MCF 10A (cell line): Measurements from ENCODE around the gene THRB. TPM values are rescaled to one million over a fixed set of nuclear protein-coding genes. Genes with fewer than 3 reads are reported as not detected.
A peak's percentile ranks its signal among the peaks of the same experiment; 100 is the strongest.

Experiments
- BruUV-seq: library from RNA; stranded (reverse); fragments of 400-500 nt; replicated peaks from 2 replicates; lab custom pipeline; 2021; lab: Mats Ljungman, UMichigan
- CTCF ChIA-PET: fragments of 300-600 bp; sonication (Branson Sonifier 250); formaldehyde crosslinking; extraction: SDS; loops from one replicate; lab custom pipeline; 2021; ENCODE audit warnings: antibody characterized with exemption, inconsistent platforms; lab: Yijun Ruan, JAX
- POLR2A ChIA-PET: fragments of 300-600, 350-650 bp; sonication (Branson Sonifier 250); formaldehyde crosslinking; extraction: SDS; loops from one replicate; lab custom pipeline; 2020; ENCODE audit warnings: antibody characterized with exemption, inconsistent platforms; lab: Yijun Ruan, JAX
- DNase-seq: peaks from one replicate; pipeline ENCODE4 v3.0.0-alpha.2; 2018; ENCODE audit not compliant: unreplicated experiment
- H3K27ac Mint-ChIP-seq: one replicate; pipeline ENCODE4 v1.8.0; 2022; ENCODE audit warnings: mild to moderate bottlenecking, low read depth, mixed read lengths; ENCODE audit not compliant: unreplicated experiment
- H3K27me3 Mint-ChIP-seq: one replicate; pipeline ENCODE4 v1.8.0; 2022; ENCODE audit warnings: mixed read lengths; ENCODE audit not compliant: insufficient read depth, unreplicated experiment
- H3K36me3 Mint-ChIP-seq: one replicate; pipeline ENCODE4 v1.8.0; 2022; ENCODE audit warnings: mild to moderate bottlenecking, moderate library complexity, mixed read lengths; ENCODE audit not compliant: insufficient read depth, unreplicated experiment
- H3K4me1 Mint-ChIP-seq: one replicate; pipeline ENCODE4 v1.8.0; 2022; ENCODE audit warnings: mixed read lengths; ENCODE audit not compliant: insufficient read depth, unreplicated experiment
- H3K4me3 Mint-ChIP-seq: one replicate; pipeline ENCODE4 v1.8.0; 2022; ENCODE audit warnings: mild to moderate bottlenecking, moderate library complexity, mixed read lengths; ENCODE audit not compliant: unreplicated experiment
- H3K9me3 Mint-ChIP-seq: one replicate; pipeline ENCODE4 v1.8.0; 2022; ENCODE audit warnings: mixed read lengths; ENCODE audit not compliant: unreplicated experiment
- intact Hi-C: fragments of 100-400 bp; cut with micrococcal nuclease; formaldehyde crosslinking; loops from 2 replicates; pipeline ENCODE4 v1.14.1; 2022
- total RNA-seq: library from RNA; stranded (reverse); gene quantifications from 2 replicates; pipeline ENCODE4 v1.2.3, GENCODE V29; 2022
- TF ChIP-seq, protein P1 (sequence below): fragments of 200-600 bp; IDR thresholded peaks from one replicate; pipeline ENCODE4 v1.8.0; 2022; ENCODE audit warnings: antibody characterized with exemption, mild to moderate bottlenecking; ENCODE audit not compliant: unreplicated experiment

The THRB gene
- total RNA-seq, 1 experiment from 2014 or later: 4.2 TPM

GRCh38 chr3:24184528-24185176 is 310.0 kb downstream of the THRB start:
- TF ChIP-seq, protein P1, sequence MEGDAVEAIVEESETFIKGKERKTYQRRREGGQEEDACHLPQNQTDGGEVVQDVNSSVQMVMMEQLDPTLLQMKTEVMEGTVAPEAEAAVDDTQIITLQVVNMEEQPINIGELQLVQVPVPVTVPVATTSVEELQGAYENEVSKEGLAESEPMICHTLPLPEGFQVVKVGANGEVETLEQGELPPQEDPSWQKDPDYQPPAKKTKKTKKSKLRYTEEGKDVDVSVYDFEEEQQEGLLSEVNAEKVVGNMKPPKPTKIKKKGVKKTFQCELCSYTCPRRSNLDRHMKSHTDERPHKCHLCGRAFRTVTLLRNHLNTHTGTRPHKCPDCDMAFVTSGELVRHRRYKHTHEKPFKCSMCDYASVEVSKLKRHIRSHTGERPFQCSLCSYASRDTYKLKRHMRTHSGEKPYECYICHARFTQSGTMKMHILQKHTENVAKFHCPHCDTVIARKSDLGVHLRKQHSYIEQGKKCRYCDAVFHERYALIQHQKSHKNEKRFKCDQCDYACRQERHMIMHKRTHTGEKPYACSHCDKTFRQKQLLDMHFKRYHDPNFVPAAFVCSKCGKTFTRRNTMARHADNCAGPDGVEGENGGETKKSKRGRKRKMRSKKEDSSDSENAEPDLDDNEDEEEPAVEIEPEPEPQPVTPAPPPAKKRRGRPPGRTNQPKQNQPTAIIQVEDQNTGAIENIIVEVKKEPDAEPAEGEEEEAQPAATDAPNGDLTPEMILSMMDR: no peak
- H3K27ac Mint-ChIP-seq: peak overlapping the region; percentile 35
- H3K36me3 Mint-ChIP-seq: no peaks in the 10 kb centered on the region
- H3K4me3 Mint-ChIP-seq: no peak overlapping the region
- POLR2A ChIA-PET: no interaction called here
- intact Hi-C loops: loop anchor here (1.0 to 10.0 kb wide), 3 partner anchors 54 to 187 kb away; no protein-coding TSS in a partner anchor
- no peak for DNase-seq
- H3K4me1 Mint-ChIP-seq: no peaks in the 10 kb centered on the region
- H3K27me3 Mint-ChIP-seq: no peaks in the 10 kb centered on the region
- no TSS peak for BruUV-seq
- CTCF ChIA-PET: interaction anchor here (0.5 to 2.8 kb wide), 9 partner anchors 8 to 499 kb away, joined by 3 to 14 read pairs (median 5); no protein-coding TSS in a partner anchor
- no peaks in the 10 kb centered on the region for H3K9me3 Mint-ChIP-seq

DNA sequence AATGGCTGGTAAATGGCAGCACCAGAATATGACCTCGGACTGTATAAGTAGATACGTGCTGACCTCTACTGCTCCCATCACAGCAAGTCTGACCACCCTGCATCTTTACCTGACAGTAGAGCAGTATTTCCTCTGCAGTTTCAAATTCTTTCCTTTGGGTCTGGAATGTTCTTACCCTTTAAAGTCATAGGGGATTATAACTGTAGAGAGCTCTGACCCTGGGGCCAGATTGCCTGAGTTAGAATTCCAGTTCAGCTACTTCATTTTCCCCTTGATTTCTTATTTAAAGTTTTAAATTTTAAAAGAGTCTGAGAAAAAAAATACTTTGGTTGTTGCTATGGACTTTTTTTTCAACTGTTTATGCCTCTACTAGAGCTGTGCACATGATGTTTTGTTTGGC is 311.9 kb downstream of the THRB start:
- no peak overlapping the region for H3K4me3 Mint-ChIP-seq
- CTCF ChIA-PET: interaction anchor here (0.5 to 2.0 kb wide), 6 partner anchors 9 to 543 kb away, joined by 3 to 6 read pairs (median 3); no protein-coding TSS in a partner anchor
- no peaks in the 10 kb centered on the region for H3K27me3 Mint-ChIP-seq
- no peaks in the 10 kb centered on the region for H3K9me3 Mint-ChIP-seq
- intact Hi-C loops: loop anchor here (10.0 kb wide), 1 partner anchor 98 kb away; no protein-coding TSS in a partner anchor
- no peaks in the 10 kb centered on the region for H3K4me1 Mint-ChIP-seq
- H3K36me3 Mint-ChIP-seq: no peaks in the 10 kb centered on the region
- BruUV-seq: no TSS peak
- no peak for DNase-seq
- POLR2A ChIA-PET: no interaction called here
- H3K27ac Mint-ChIP-seq: no peak overlapping the region
- TF ChIP-seq, protein P1: no peak

GRCh38 chr3:24181256-24181655 is 313.4 kb downstream of the THRB start:
- Mint-ChIP-seq H3K9me3 (no peaks in the 10 kb centered on the region), H3K27ac (no peak overlapping the region), H3K36me3 (no peaks in the 10 kb centered on the region), H3K4me3 (no peak overlapping the region), H3K4me1 (no peaks in the 10 kb centered on the region), H3K27me3 (no peaks in the 10 kb centered on the region)
- POLR2A ChIA-PET: interaction anchor here (0.6 kb wide), 1 partner anchor 519 kb away, joined by 3 read pairs; no protein-coding TSS in a partner anchor
- CTCF ChIA-PET: interaction anchor here (2.0 kb wide), 1 partner anchor 10 kb away, joined by 6 read pairs; no protein-coding TSS in a partner anchor
- no peak for DNase-seq
- intact Hi-C loops: loop anchor here (10.0 kb wide), 1 partner anchor 96 kb away; no protein-coding TSS in a partner anchor
- TF ChIP-seq, protein P1: no peak
- BruUV-seq: no TSS peak

- BruUV-seq: no TSS peak
- H3K4me1 Mint-ChIP-seq: no peaks in the 10 kb centered on the region
- TF ChIP-seq, protein P1: no peak
- DNase-seq: no peak
- CTCF ChIA-PET: no interaction called here
- POLR2A ChIA-PET: no interaction called here
- no peaks in the 10 kb centered on the region for H3K9me3 Mint-ChIP-seq
- H3K27me3 Mint-ChIP-seq: no peaks in the 10 kb centered on the region
- H3K4me3 Mint-ChIP-seq: no peak overlapping the region
- no peaks in the 10 kb centered on the region for H3K36me3 Mint-ChIP-seq
- intact Hi-C loops: loop anchor here (10.0 kb wide), 1 partner anchor 96 kb away; no protein-coding TSS in a partner anchor
- no peak overlapping the region for H3K27ac Mint-ChIP-seq
These were observed 314.0 kb downstream of the THRB start for GRCh38 chr3:24180616-24181015.
